HG02973 (cell line): ENCODE data around the gene YWHAG.
"Not testable (repeated sequence)": the region's sequence is repeated elsewhere in the genome, so short reads cannot be mapped to it uniquely, and the experiment has no call there.

Experiments used
- ATAC-seq: cut with Tn5 transposase; IDR thresholded peaks from one replicate; pipeline ENCODE4 v1.9.1; 2021; ENCODE audit warnings: moderate library complexity; ENCODE audit not compliant: unreplicated experiment

The YWHAG gene

DNA sequence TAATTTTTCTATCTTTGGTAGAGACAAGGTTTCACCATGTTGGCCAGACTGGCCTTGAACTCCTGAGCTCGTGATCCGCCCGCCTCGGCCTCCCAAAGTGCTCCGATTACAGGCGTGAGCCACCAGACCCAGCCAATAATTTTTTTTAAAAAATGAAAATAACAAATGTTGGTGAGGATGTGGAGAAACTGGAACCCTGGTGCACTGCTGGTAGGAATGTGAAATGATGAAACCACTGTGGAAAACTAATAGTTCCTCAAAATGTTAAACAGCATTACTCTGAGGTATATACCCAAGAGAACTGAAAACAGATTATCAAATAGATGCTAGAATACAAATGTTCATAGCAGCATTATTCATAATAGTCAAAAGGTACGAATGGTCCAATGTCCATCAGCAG, 23.0 kb upstream of the YWHAG start:
- ATAC-seq, result no peak

- ATAC-seq, result no peak
These were observed 21.8 kb upstream of the YWHAG start for GRCh38 chr7:76380623-76380966.

GRCh38 chr7:76377186-76377918, 18.6 kb upstream of the YWHAG start:
- ATAC-seq, result no peak

DNA sequence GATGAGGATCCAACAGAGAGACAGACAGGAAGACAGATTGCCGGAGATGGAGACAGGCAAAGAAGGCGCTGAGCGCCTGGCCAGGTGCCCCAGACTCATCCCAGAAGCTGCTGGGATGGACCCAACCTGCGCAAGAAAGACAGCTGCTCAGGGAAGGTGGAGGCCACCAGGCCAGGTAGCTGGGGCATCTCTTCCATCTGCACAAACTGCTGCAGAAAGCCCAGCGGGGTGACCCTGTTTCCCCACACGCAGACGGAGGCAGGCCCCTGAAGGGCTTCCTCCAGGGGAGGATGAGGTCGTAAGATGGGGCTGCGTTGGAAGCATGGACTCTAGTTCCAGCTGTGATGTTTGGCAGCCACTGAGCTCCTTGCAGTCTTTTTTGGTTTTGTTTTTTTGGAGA, 16.5 kb upstream of the YWHAG start:
- ATAC-seq, result no peak

DNA sequence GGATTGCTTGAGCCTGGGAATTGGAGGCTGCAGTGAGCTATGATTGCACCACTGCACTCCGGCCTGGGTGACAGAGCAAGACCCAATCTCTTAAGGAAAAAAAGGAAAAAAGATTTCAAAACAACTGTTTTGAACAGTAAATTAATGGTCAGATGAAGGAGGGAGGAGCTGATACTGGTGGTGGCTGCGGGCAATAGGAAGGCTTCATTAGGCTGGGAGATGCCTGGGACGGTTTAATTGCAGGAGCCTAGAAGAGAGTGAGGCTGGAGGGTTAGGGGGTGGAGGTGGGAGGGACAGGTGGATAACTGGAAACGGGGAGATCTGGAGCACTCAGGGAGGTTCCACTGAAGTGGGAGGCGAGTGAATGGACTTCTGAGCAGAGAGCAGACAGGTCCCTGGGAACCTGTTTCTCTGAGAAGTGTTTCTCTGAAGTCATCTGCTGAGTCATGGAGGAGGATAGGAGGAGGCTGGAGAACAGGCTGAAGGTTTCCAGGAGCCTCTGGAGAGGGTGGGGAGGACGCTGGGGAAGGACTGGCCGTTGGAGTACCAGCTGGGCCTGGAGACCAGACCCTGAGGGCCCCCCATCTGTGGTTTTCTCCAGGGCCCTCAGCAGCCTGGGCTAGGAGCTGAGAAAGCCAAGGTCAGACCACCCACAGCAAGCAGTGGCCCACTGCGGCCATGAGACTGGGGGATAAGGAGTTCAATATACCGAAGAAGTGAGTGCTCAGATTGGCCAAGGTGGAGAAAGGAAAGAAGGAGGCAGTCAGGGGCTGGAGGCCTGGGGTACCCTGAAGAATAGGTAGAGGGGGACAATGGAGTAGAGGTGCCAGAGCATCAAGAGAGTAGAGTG, 14.4 kb upstream of the YWHAG start:
- no peak for ATAC-seq

- no peak for ATAC-seq
These were observed 12.6 kb upstream of the YWHAG start for GRCh38 chr7:76371396-76371795.

GRCh38 chr7:76369018-76369417, 10.2 kb upstream of the YWHAG start:
- ATAC-seq, result no peak

GRCh38 chr7:76368190-76368589, 9.4 kb upstream of the YWHAG start:
- ATAC-seq, result no peak

- ATAC-seq, result no peak
These were observed 5.4 kb upstream of the YWHAG start for GRCh38 chr7:76364198-76364584.

GRCh38 chr7:76363754-76364153, 5.0 kb upstream of the YWHAG start:
- not testable (repeated sequence) for ATAC-seq

GRCh38 chr7:76359978-76360638, 1.3 kb upstream of the YWHAG start:
- no peak for ATAC-seq

DNA sequence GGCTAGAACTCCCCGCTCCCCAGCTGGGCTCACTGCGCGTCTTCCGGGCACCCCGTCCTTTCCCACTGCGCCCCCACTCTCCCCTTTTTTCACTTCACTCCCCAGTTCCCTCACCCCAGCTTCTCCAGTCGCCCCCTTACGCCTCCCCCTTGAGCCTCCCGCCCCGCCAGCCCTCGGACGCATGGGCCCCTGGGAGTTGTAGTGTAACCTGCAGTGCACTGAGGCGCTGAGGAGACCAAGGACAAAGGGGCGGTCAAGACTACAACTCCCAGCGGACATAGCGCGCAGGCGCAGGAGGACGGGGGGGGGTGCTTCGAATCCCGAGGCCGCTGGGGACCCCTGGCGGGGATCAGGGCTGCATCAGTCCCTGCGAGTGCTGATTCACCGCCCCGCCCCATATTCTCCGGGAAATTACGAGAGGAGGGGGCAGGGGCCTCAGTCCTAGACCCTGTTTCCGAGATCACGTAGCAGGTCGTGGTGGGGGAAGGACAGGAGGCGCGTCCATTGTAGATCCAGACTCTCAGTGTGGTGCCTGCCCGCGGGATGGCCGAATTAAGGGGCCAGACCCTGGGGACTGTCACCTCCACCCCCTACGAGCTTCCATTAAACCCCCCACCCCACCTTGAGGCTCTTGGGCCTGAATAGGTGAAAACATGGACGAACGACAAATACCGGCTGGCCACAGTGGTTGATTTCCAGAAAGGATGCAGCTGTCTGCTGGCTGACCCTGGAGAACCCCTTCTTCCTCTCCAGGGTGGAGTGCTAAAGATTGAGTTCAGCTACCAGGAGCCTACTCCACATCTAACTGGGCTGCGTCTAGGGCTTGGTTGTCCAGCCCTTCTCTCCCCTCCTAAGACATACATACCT, 553 bp upstream of the YWHAG start:
- ATAC-seq, result peak; percentile 87

- peak; percentile 19 for ATAC-seq
These were observed 745 bp downstream of the YWHAG start for GRCh38 chr7:76358011-76358480.

DNA sequence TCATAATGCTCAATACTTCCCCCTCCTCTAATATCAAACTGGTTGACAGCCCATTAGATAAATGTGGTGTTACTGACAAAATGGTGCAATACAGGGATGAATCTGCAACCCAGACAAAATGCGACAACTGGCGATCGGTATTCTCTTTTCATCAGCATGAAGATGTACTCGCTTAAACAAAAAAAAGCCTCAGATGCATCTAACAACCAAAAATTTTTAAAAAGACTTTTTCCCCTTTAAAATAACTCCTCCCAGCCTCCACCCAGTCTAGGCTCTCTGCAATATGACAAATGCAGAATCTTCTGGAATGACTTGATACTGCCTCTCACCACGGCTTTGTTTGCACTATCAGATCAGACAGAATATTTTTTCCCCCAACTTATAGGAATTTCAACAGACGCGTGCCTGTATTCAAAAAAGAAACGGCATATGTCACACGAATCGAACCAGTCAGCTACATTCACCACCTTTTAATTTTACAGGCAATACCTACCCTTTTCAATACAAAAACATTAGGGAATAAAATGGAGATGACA, 1.2 kb downstream of the YWHAG start:
- ATAC-seq, result no peak

DNA sequence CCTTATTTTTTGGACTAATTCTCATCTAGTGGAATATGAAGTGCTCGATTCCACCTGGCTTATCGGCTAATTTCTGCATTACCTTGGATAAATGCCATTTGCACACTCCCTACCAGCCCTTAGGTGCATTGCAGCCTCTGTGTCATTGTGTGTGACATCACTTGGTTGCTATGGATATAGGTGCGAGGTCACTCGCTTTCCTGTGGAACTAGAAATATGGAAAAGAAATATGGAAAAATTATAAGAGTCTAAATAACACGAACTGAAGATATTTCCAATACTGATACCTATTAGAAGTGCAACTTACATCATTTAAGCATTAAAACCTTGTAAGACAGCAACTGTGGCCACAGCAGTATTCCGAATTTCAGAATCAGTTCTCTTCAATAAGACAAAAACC, 2.0 kb downstream of the YWHAG start:
- no peak for ATAC-seq

- no peak for ATAC-seq
These were observed 2.7 kb downstream of the YWHAG start for GRCh38 chr7:76356115-76356514.

DNA sequence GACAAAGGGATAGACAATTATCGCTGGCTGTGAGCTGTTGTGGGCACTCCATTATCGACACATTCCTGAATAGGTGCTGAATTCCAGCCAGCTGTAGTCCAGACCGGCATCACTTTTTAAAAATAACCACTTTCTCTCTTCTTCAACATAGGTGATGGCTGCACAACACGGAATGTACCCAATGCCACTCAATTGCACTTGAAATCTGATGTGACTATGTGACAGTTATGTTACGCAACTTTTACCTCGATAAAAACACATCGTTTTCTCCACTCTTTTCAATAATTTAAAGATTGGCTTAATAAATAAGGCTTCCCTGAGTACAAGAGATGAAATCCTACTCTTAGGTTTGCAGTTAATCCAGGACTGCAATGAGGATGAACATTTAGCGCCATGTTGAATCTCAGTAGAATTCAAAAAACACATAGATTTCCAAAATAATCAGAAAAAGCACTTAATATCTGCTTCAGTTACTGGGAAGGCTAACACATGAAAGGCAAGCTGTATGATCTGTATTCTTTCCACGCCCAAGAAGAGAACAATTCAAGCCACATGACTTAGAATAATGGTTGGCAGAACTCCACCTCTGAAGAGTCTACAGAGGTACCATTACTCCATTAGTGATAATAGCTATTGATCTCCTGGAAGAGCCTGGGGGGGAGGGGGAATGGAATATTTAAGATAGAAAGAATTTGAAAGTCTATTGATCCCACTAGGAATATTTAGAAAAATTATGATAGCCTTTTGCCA, 3.6 kb downstream of the YWHAG start:
- ATAC-seq, result no peak

GRCh38 chr7:76354516-76354915, 4.3 kb downstream of the YWHAG start:
- no peak for ATAC-seq

DNA sequence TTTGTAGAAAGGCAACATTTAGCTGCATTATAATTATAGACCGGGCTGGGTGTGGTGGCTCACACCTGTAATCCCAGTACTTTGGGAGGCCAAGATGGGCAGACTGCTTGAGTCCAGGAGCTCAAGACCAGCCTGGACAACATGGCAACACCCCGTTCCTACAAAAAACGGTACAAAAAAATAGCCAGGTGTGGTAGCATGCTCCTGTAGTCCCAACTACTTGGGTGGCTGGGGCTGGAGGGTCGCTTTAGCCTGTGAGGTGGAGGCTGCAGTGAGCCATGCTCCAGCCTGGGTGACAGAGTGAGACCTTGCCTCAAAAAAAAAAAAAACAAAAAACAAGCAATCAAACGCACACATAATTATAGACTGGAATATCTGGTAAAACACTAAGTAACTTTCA, 5.0 kb downstream of the YWHAG start:
- no peak for ATAC-seq

GRCh38 chr7:76352193-76352592, 6.6 kb downstream of the YWHAG start:
- ATAC-seq, result no peak
